SK-N-MC (cell line): ENCODE data around the gene SNX10.

Source experiments
- DNase-seq: peaks from one replicate; pipeline ENCODE4 v3.0.0-alpha.2; 2011; ENCODE audit warnings: low read depth, low spot score
- H3K27ac ChIP-seq: fragments of 200-600 bp; sonication (generic); 2 replicates; pipeline ENCODE4 v1.5.1; 2016; ENCODE audit warnings: mixed run types
- H3K36me3 ChIP-seq: fragments of 200-600 bp; sonication (generic); 2 replicates; pipeline ENCODE4 v1.6.1; 2017; ENCODE audit warnings: antibody characterized with exemption, low read length, mixed read lengths; ENCODE audit not compliant: insufficient read depth
- H3K4me3 ChIP-seq: fragments of 200-600 bp; sonication (generic); 2 replicates; pipeline ENCODE4 v1.5.1; 2016
- H3K9ac ChIP-seq: fragments of 200-600 bp; sonication (generic); 2 replicates; pipeline ENCODE4 v1.8.0; 2017; ENCODE audit warnings: mixed run types, mixed read lengths; ENCODE audit not compliant: insufficient read length
- H3K9me3 ChIP-seq: fragments of 200-600 bp; sonication (generic); 2 replicates; pipeline ENCODE4 v1.6.1; 2017; ENCODE audit warnings: low read depth, mild to moderate bottlenecking, antibody characterized with exemption, low read length, moderate library complexity, mixed read lengths
- FOXP2 ChIP-seq: optimal IDR thresholded peaks from 2 replicates; pipeline ENCODE3; 2011; ENCODE audit warnings: mild to moderate bottlenecking, moderate library complexity; ENCODE audit not compliant: insufficient read depth; ENCODE audit errors: extremely low read length, control extremely low read depth
- POLR2AphosphoS5 ChIP-seq: IDR thresholded peaks from 2 replicates; pipeline ENCODE4 v1.6.1; 2012; ENCODE audit warnings: mild to moderate bottlenecking, low read depth, low read length, borderline replicate concordance

Gene SNX10

DNA sequence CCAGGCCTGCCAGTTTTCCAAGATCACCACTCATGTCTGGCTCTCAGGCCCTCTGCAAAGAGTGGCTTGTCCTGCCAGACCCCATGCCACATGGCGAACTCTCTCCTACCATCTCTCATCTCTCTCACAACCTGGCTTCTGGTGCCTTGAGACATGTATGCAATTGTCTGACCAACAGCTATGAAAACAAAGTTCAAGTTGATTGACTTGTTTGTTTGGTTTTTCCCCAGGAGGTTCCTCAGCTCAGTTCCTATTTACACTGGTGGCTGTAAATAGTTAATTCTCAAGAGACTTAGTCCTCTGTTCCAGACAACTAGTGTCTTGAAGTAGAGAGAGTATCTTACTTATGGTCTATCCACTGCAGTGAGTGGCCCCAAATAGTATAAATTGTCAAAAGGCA lies 131.8 kb downstream of the SNX10 start:
- no peak overlapping the region for H3K4me3 ChIP-seq
- no peak overlapping the region for H3K27ac ChIP-seq
- H3K9me3 ChIP-seq, result no peaks in the 10 kb centered on the region
- no peak overlapping the region for H3K9ac ChIP-seq
- DNase-seq, result no peak
- H3K36me3 ChIP-seq, result no peaks in the 10 kb centered on the region
- TF ChIP-seq FOXP2 (no peak), POLR2AphosphoS5 (no peak)
